Raji (cell line): ENCODE results near the gene GNLY.

Source experiments
- POLR2A ChIP-seq: IDR thresholded peaks from 2 replicates; pipeline ENCODE4 v1.6.1; 2011; ENCODE audit warnings: low read depth, low read length, control low read depth; ENCODE audit not compliant: insufficient read depth

GNLY gene

GRCh38 chr2:85736456-85737355 is 42.5 kb downstream of the GNLY start:
- TF ChIP-seq POLR2A = no peak

DNA sequence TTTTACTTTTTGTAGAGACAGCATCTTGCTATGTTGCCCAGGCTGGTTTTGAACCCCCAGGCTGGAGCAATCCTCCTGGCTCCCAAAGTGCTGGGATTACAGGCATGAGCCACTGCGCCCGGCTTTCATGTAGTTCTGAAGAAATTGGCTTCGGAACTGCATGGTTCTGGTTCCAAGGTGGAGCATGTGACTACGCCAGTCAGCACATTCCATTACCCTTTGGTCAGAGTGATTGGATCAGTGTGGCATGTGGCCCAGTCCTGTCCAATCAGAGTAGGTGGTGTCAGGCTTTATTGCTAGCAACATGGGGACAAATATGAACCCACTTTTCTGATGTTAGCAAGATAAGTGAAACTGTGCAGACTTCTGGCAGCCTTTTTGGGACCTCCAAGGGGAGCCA is 43.3 kb downstream of the GNLY start:
- TF ChIP-seq POLR2A = no peak

- no peak for TF ChIP-seq POLR2A
These were observed 43.8 kb downstream of the GNLY start for GRCh38 chr2:85737961-85738360.

GRCh38 chr2:85740193-85740592 is 46.0 kb downstream of the GNLY start:
- no peak for TF ChIP-seq POLR2A

DNA sequence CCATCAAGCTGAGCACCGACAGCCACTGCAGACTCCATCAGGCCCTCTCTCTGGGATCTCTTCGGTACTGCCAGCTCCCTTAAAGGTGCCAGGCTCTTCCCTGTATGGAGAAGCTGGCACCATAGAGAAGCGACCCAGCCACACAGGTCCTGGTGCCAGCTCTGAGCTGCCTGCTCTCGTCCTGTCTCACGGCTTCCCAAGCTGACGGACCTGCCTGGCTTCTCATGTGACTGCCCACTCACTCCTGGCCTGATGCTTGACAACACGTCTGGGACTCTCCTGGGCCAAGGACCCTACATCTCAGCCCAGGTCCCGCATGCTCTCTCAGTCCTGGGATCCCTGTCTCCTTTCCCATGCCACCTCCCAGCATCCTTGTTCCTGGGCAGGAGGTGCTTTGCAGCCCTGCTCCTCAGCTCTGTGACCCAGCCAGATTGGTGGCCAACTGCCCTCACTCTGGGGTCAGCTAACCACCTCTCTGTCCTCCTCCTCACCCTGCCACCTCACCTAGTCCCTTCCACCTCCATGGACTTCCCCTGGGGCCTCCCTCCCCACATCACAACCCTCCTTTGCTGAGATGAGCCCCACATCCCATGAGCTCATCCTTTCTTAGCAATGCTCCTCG is 47.2 kb downstream of the GNLY start:
- no peak for TF ChIP-seq POLR2A

- TF ChIP-seq POLR2A = no peak
These were observed 47.8 kb downstream of the GNLY start for GRCh38 chr2:85741833-85742455.

DNA sequence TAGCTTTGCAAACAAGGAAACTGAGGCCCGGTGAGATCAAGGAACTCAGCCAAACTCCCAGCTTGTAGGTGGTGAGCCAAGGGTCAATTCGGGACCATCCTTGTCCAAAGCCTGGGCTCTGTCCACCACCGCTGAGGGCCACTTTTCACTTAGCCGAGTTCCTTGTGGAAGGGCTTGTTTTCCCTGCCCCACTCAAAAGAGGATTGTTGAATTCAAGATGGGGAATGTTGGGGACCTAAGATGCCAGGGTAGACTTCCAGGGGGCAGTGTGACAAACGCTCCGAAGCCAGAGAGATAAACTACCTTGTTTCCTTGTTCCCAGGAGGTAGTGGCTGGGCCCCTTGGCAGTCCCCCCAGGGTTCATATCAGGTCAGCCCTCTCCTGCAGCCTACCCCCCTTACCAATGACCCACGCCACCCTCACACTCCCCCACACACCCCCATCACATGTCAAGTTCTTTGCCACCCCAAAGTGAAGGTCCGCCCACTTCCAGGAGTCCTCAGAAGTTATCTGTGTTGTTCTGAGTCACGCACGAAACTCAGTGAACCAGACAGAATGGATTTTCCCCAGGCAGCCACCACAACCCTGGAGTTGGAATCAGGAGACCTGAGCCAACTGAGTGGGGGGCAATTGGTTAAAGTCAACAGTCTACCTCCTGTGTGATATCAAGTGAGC is 49.3 kb downstream of the GNLY start:
- no peak for TF ChIP-seq POLR2A

DNA sequence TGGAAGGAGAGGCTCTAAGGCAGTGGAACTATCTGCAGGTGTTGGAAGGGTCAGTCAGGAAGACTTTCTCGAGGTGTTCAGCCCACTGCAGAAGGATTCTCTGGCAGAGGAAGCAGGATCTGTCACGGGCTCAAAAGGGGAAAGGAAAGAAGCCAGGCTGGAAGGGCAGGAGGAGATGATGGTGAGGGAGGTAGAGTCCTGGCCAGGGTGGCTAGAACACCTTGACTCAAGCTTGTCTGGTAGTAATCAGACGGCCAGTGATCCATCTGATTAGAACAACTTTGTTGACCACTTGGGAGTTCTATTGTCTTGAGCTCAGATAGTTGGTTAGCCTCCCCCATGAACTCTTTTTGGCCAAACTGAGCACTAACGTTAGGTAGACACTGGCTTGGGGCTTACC is 49.9 kb downstream of the GNLY start:
- TF ChIP-seq POLR2A = no peak

DNA sequence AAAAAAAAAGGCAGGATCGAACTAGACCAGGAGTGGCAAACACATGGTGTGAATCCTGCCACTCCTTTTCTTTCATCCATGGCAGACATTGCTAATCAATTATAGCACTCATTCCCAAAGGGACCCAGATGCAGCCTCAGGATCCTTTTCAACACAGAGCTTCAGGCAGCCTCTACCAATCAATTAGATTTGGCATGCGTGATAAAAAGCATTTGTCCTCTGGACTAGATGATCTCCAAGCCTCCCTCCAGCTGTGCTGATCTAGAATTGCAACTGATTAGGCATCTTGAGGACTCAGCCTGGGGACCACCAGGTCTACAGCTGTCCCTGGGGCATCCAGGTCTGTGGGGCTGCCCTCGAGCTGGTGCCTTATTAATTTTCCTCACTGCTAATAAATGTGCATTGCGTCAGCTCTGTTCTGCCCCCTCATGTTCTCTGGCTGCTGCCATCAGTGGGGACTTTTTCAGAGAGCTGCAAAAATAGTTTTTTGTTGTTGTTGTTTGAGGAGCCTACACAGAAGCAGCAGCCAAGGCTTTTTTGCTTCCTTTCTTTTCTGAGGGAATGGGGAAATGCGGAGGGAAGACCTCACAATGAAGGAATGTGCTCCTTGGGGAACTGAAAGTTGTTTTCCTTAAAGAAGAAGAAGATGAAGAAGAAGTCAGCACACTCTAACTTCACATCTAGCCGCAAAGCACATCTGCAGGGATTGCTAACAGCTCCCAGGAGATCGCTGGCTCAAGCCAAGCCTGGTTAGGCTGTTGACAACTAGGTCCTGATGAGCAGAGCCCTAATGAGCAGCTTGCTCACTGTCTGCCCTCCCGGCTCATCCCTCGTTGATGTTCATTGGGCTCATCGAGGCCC is 50.8 kb downstream of the GNLY start:
- TF ChIP-seq POLR2A = no peak

- no peak for TF ChIP-seq POLR2A
These were observed 51.5 kb downstream of the GNLY start for GRCh38 chr2:85745619-85746018.

DNA sequence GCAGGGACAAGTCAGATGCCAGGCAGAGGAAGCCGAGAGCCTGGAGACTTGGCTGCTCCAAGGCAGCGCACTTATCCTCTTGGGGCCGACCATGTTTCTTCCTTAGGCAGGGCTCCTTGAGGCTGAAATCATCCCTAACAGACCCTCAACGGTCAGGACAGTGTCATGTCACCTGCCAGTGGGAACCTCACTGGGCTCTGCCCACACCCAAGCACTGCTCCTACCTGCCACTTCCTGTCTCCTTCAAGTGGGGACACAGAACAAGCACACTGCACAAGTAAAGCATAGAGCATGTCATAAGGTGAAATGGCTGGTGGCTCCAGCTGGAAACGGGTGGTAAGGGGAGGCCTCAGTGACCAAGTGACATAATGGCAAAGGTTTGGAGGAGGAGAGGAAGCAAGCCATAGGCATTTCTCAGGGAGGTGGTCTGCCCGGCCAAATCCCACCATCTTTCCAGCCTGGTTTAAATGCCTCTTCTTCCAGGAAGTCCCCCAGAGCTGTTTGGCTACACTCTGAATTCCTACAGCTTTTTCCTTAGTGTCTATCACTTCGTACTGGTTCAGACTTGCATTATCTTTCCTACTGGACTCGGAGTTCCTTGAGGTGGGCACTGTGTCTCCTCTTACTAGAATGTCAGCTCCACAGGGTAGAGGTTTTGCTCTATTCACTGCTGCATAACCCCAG is 52.3 kb downstream of the GNLY start:
- TF ChIP-seq POLR2A = no peak

DNA sequence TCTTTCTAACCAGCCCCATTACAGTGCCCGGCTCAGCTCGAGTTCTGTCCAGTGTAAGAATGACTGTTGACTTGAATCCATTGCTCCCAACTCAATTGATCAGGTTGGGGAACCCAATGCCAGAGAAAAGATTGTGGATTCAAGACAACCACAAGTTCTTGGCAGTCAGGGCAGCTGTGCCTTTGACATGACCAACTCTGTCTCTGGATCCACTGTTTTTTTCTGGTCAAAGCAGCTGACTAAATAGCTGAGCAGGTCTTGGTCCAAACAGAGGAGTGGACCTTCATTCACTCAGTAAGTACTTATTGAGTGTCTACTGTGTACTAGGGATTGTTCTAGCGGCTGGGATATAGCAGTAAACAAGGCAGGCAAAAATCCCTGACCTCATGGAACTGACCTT is 53.3 kb downstream of the GNLY start:
- no peak for TF ChIP-seq POLR2A

DNA sequence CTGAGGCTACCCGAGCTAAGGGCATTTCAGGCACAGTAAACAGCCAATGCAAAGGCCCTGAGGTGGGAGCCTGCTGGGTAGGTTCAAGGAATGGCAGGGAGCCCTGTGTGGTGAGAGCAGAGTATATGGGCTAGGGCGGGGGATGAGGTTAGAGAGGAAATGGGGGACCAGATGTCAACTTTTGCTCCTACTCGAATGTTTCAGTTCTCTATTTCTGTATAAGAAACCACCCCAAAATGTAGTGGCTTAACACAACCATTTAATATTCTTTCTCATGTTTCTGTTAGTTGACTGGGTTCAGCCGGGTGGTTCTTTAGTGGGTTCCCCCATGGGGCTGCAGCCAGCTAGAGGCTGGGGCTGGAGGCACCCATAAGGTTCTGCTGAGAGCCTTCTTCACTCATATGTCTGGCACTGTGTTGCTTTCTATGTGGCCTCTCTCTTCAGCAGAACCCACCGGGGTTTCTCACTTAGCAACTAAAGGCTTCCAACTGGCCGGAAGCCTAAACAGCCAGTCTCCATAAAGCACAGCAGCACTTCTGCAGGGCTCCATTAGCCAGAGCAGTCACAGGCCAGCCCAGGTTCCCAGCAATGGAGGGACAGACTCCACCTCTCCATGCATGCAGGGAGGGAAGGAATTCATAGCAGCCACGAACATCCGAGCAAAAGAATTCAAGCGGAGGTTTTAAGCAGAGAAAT is 54.0 kb downstream of the GNLY start:
- TF ChIP-seq POLR2A = no peak
